Measurements from ENCODE around the gene METTL8.
A peak's percentile ranks its signal among the peaks of the same experiment; 100 is the strongest.

The METTL8 gene

GRCh38 chr2:171407676-171408044 lies 26.1 kb downstream of the METTL8 start:
- no peak overlapping the region for H3K4me3 ChIP-seq (replicated peaks; ENCODE audit: low read depth, low read length)
- TF ChIP-seq CTCF (IDR thresholded peaks at IDR 0.05; ENCODE audit: low read length, missing control alignments) = no peak
- no peak for DNase-seq (ENCODE audit: low read depth)

GRCh38 chr2:171407030-171407675 lies 26.6 kb downstream of the METTL8 start:
- H3K4me3 ChIP-seq (replicated peaks; ENCODE audit: low read depth, low read length) = no peak overlapping the region
- TF ChIP-seq CTCF (IDR thresholded peaks at IDR 0.05; ENCODE audit: low read length, missing control alignments) = no peak
- DNase-seq (ENCODE audit: low read depth) = no peak

DNA sequence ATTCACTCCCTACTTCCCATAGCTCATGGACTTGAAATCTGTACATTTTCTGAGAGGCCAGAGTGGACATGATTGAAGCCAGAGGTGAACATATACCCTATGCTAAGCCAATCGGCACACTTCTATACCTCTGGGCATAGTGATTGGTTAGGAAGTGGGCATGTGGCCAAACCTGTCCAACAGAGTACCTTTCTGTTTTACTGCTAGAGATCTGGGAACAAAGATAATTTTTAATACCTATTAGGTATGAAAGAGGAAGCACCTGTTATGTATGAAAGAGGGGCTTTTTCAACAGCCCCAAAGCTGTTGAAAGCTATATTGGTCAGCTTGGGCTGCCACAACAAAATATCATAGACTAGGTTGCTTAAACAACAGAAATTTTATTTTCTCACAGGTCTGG lies 27.7 kb downstream of the METTL8 start:
- TF ChIP-seq CTCF (IDR thresholded peaks at IDR 0.05; ENCODE audit: low read length, missing control alignments) = no peak
- H3K4me3 ChIP-seq (replicated peaks; ENCODE audit: low read depth, low read length) = no peak overlapping the region
- no peak for DNase-seq (ENCODE audit: low read depth)

- no peak overlapping the region for H3K4me3 ChIP-seq (replicated peaks; ENCODE audit: low read depth, low read length)
- no peak for TF ChIP-seq CTCF (IDR thresholded peaks at IDR 0.05; ENCODE audit: low read length, missing control alignments)
- DNase-seq (ENCODE audit: low read depth) = no peak
Measured at GRCh38 chr2:171405546-171405945, 28.2 kb downstream of the METTL8 start.

DNA sequence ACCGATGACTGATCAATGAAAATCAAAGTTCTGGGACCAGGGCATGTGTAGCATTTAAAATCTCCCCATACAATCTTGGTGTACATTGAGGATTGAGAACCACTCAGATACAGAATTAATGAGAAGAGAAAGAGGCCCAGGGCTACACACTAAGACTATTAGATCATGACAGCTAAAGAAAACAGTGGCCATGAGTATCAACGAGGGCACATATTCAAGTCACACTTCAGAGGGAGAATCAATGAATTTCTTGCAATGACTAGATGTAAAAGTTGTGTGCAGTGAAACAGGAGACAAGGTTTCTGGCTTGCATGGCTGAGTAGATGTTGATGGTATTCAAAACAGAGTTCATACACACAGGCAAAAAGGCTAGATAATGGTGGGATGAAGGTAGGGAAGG lies 29.1 kb downstream of the METTL8 start:
- H3K4me3 ChIP-seq (replicated peaks; ENCODE audit: low read depth, low read length) = no peak overlapping the region
- no peak for DNase-seq (ENCODE audit: low read depth)
- no peak for TF ChIP-seq CTCF (IDR thresholded peaks at IDR 0.05; ENCODE audit: low read length, missing control alignments)

GRCh38 chr2:171404261-171404660 lies 29.5 kb downstream of the METTL8 start:
- TF ChIP-seq CTCF (IDR thresholded peaks at IDR 0.05; ENCODE audit: low read length, missing control alignments) = no peak
- no peak overlapping the region for H3K4me3 ChIP-seq (replicated peaks; ENCODE audit: low read depth, low read length)
- DNase-seq (ENCODE audit: low read depth) = peak; percentile 70

- no peak overlapping the region for H3K4me3 ChIP-seq (replicated peaks; ENCODE audit: low read depth, low read length)
- DNase-seq (ENCODE audit: low read depth) = peak; percentile 33
- no peak for TF ChIP-seq CTCF (IDR thresholded peaks at IDR 0.05; ENCODE audit: low read length, missing control alignments)
Measured at GRCh38 chr2:171402906-171403580, 30.7 kb downstream of the METTL8 start.

Data from fibroblast of pulmonary artery (primary cell).